ENCODE data around the gene TOB1. TPM values are rescaled to one million over a fixed set of nuclear protein-coding genes. Genes with fewer than 3 reads are reported as not detected.

TOB1 gene
- total RNA-seq, 2 experiments from 2014 or later, result 40.7 to 44.7 TPM

DNA sequence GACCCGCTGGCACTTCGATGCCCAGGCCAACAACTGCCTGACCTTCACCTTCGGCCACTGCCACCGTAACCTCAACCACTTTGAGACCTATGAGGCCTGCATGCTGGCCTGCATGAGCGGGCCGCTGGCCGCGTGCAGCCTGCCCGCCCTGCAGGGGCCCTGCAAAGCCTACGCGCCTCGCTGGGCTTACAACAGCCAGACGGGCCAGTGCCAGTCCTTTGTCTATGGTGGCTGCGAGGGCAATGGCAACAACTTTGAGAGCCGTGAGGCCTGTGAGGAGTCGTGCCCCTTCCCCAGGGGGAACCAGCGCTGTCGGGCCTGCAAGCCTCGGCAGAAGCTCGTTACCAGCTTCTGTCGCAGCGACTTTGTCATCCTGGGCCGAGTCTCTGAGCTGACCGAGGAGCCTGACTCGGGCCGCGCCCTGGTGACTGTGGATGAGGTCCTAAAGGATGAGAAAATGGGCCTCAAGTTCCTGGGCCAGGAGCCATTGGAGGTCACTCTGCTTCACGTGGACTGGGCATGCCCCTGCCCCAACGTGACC, 25.8 kb downstream of the TOB1 start:
- no peak overlapping the region for H3K27ac Mint-ChIP-seq
- DNase-seq, result no peak
- H3K36me3 Mint-ChIP-seq (ENCODE audit: low read depth), result no peaks in the 10 kb centered on the region
- no peaks in the 10 kb centered on the region for H3K27me3 Mint-ChIP-seq (ENCODE audit: low read depth)
- CTCF ChIA-PET, result interaction anchor here (0.9 to 6.0 kb wide), 2 partner anchors 58 to 116 kb away, joined by 4 to 79 read pairs; no protein-coding TSS in a partner anchor
- no peaks in the 10 kb centered on the region for H3K9me3 Mint-ChIP-seq
- no peak overlapping the region for H3K4me3 Mint-ChIP-seq
- intact Hi-C loops (cut with micrococcal nuclease), result loop anchor here (5.0 kb wide), 1 partner anchor 358 kb away; no protein-coding TSS in a partner anchor
- H3K4me1 Mint-ChIP-seq (ENCODE audit: low read depth), result peaks cover 3% of the 10 kb centered on the region

- no peak for DNase-seq
- CTCF ChIA-PET, result interaction anchor here (0.5 to 6.0 kb wide), 3 partner anchors 13 to 105 kb away, joined by 3 to 79 read pairs (median 4); no protein-coding TSS in a partner anchor
- intact Hi-C loops (cut with micrococcal nuclease), result loop anchor here (5.0 kb wide), 1 partner anchor 357 kb away; no protein-coding TSS in a partner anchor
These were observed 26.4 kb downstream of the TOB1 start for GRCh38 chr17:50839591-50840310.

GRCh38 chr17:50837980-50838954, 27.9 kb downstream of the TOB1 start:
- Mint-ChIP-seq H3K27ac (no peak overlapping the region), H3K27me3 (ENCODE audit: low read depth) (peaks cover 6% of the 10 kb centered on the region), H3K4me3 (no peak overlapping the region), H3K36me3 (ENCODE audit: low read depth) (no peaks in the 10 kb centered on the region), H3K9me3 (no peaks in the 10 kb centered on the region), H3K4me1 (ENCODE audit: low read depth) (peaks cover 3% of the 10 kb centered on the region)
- intact Hi-C loops (cut with micrococcal nuclease), result no loop called here
- DNase-seq, result no peak
- CTCF ChIA-PET, result interaction anchor here (0.5 to 6.0 kb wide), 2 partner anchors 55 to 80 kb away, joined by 3 to 79 read pairs; no protein-coding TSS in a partner anchor

More at GRCh38 chr17:50839591-50840310, 26.4 kb downstream of the TOB1 start:
- Mint-ChIP-seq H3K9me3 (no peaks in the 10 kb centered on the region), H3K36me3 (ENCODE audit: low read depth) (no peaks in the 10 kb centered on the region), H3K4me3 (no peak overlapping the region), H3K27ac (no peak overlapping the region), H3K4me1 (ENCODE audit: low read depth) (peaks cover 3% of the 10 kb centered on the region), H3K27me3 (ENCODE audit: low read depth) (peaks cover 1% of the 10 kb centered on the region)

DNA sequence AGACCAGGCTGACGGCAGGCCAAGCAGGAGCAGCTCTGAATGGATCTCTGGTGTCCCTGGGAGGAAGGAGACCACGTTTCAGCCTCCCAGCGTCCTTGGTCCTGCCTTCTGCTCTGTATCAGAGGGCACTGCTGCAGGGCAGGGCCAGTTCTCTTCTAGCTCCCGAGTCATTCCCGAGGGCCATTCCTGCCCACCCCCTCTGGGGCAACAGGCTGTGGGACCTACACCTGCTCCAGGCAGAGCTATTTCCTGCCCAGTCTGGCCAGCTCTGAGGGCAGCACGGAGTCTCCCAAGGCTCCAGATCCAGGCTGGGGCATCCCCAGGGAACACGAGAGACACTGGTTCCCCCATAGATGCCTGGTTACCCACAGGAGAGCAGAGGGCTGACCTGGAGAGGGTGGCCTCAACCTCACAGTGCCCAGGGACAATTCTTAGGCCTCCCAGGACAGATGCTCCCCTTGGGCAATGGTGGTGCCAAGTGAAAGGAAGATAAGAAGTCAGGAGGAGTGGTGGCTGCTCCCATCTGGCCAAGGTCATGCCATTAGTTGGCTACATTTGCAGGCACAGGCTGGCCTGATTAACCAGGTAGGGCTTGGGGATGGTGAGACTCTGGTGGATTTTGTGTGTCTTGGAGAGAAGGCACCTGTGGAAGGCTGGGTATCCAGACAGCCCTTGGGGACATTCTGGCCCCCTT, 28.7 kb downstream of the TOB1 start:
- H3K27ac Mint-ChIP-seq, result no peak overlapping the region
- intact Hi-C loops (cut with micrococcal nuclease), result no loop called here
- no peaks in the 10 kb centered on the region for H3K9me3 Mint-ChIP-seq
- no peaks in the 10 kb centered on the region for H3K36me3 Mint-ChIP-seq (ENCODE audit: low read depth)
- DNase-seq, result no peak
- CTCF ChIA-PET, result interaction anchor here (0.5 kb wide), 3 partner anchors 57 to 144 kb away, joined by 3 read pairs; no protein-coding TSS in a partner anchor
- H3K27me3 Mint-ChIP-seq (ENCODE audit: low read depth), result peaks cover 6% of the 10 kb centered on the region
- H3K4me1 Mint-ChIP-seq (ENCODE audit: low read depth), result peaks cover 3% of the 10 kb centered on the region
- H3K4me3 Mint-ChIP-seq, result no peak overlapping the region

- H3K27ac Mint-ChIP-seq, result no peak overlapping the region
- intact Hi-C loops (cut with micrococcal nuclease), result no loop called here
- no peak overlapping the region for H3K4me3 Mint-ChIP-seq
- no peaks in the 10 kb centered on the region for H3K36me3 Mint-ChIP-seq (ENCODE audit: low read depth)
- H3K9me3 Mint-ChIP-seq, result no peaks in the 10 kb centered on the region
- peaks cover 2% of the 10 kb centered on the region for H3K4me1 Mint-ChIP-seq (ENCODE audit: low read depth)
- CTCF ChIA-PET, result interaction anchor here (0.5 kb wide), 2 partner anchors 57 to 145 kb away, joined by 3 read pairs; no protein-coding TSS in a partner anchor
- peaks cover 6% of the 10 kb centered on the region for H3K27me3 Mint-ChIP-seq (ENCODE audit: low read depth)
- no peak for DNase-seq
These were observed 29.3 kb downstream of the TOB1 start for GRCh38 chr17:50836826-50837225.

GRCh38 chr17:50835301-50836234, 30.6 kb downstream of the TOB1 start, which contains the start of gene WFIKKN2:
Gene WFIKKN2, plus strand, starts transcription at chr17:50835586. Its CDS starts 352 bp downstream, at chr17:50835938.
- intact Hi-C loops (cut with micrococcal nuclease), result no loop called here
- Mint-ChIP-seq H3K4me3 (no peak within 1 kb of the TSS), H3K9me3 (no peaks in the 10 kb centered on the region), H3K27ac (no peak within 1 kb of the TSS), H3K4me1 (ENCODE audit: low read depth) (no peaks in the 10 kb centered on the region), H3K36me3 (ENCODE audit: low read depth) (no peaks in the 10 kb centered on the region), H3K27me3 (ENCODE audit: low read depth) (peaks cover 8% of the 10 kb centered on the region)
- CTCF ChIA-PET, result interaction anchor here (0.6 to 1.1 kb wide), 3 partner anchors 16 to 334 kb away, joined by 3 to 4 read pairs (median 3); no protein-coding TSS in a partner anchor
- no peak for DNase-seq

- intact Hi-C loops (cut with micrococcal nuclease), result no loop called here
- H3K27ac Mint-ChIP-seq, result no peak overlapping the region
- DNase-seq, result no peak
- H3K4me3 Mint-ChIP-seq, result no peak overlapping the region
- H3K27me3 Mint-ChIP-seq (ENCODE audit: low read depth), result peaks cover 8% of the 10 kb centered on the region
- CTCF ChIA-PET, result interaction anchor here (0.6 to 1.1 kb wide), 3 partner anchors 17 to 333 kb away, joined by 3 to 4 read pairs (median 3); no protein-coding TSS in a partner anchor
- no peaks in the 10 kb centered on the region for H3K36me3 Mint-ChIP-seq (ENCODE audit: low read depth)
- no peaks in the 10 kb centered on the region for H3K4me1 Mint-ChIP-seq (ENCODE audit: low read depth)
- H3K9me3 Mint-ChIP-seq, result no peaks in the 10 kb centered on the region
These were observed 31.5 kb downstream of the TOB1 start for GRCh38 chr17:50834429-50835300.

- H3K9me3 Mint-ChIP-seq, result no peaks in the 10 kb centered on the region
- H3K4me1 Mint-ChIP-seq (ENCODE audit: low read depth), result no peaks in the 10 kb centered on the region
- CTCF ChIA-PET, result interaction anchor here (1.1 kb wide), 1 partner anchor 50 kb away, joined by 3 read pairs; no protein-coding TSS in a partner anchor
- H3K4me3 Mint-ChIP-seq, result no peak overlapping the region
- no peak overlapping the region for H3K27ac Mint-ChIP-seq
- peaks cover 8% of the 10 kb centered on the region for H3K27me3 Mint-ChIP-seq (ENCODE audit: low read depth)
- H3K36me3 Mint-ChIP-seq (ENCODE audit: low read depth), result no peaks in the 10 kb centered on the region
- intact Hi-C loops (cut with micrococcal nuclease), result no loop called here
- no peak for DNase-seq
These were observed 32.4 kb downstream of the TOB1 start for GRCh38 chr17:50833510-50834428.

DNA sequence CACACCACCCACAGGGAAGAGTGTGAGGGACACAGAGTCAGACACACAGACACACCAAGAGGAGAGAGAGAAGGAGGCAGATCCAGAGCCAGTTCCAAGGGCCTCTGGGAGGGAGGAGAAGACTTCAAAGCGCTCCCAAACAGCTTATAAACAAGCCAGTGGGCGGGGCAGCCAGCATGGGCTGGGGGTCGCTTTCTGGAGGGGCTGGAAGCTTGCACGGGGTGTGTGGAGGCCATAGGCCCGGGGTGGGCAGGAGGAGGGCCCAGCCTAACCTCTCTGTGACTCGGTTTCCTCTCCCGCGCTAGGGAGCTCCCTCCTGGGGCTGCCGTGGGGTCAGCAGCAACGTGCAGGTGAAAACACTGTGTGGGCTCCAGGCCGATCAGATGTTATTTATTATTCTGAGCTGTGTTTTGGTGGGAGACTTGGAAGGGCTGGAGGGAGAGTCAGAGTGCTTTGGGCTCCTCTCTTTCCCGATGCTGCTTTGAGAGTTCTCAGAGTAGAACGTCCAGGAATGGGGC, 33.2 kb downstream of the TOB1 start:
- Mint-ChIP-seq H3K27ac (no peak overlapping the region), H3K27me3 (ENCODE audit: low read depth) (peaks cover 8% of the 10 kb centered on the region), H3K4me1 (ENCODE audit: low read depth) (no peaks in the 10 kb centered on the region), H3K9me3 (no peaks in the 10 kb centered on the region), H3K36me3 (ENCODE audit: low read depth) (no peaks in the 10 kb centered on the region), H3K4me3 (no peak overlapping the region)
- intact Hi-C loops (cut with micrococcal nuclease), result no loop called here
- DNase-seq, result no peak
- CTCF ChIA-PET, result no interaction called here
